H1 (cell line): ENCODE measurements around the gene WNT7A. TPM values are rescaled to one million over a fixed set of nuclear protein-coding genes. Genes with fewer than 3 reads are reported as not detected.

Experiments
- CTCF ChIA-PET: fragments of 300-600 bp; sonication (Branson Sonifier 250); formaldehyde crosslinking; loops from one replicate; lab custom pipeline; 2021; ENCODE audit not compliant: partially characterized antibody; lab: Charles Lee
- POLR2A ChIA-PET: fragments of 300-600 bp; sonication (Branson Sonifier 250); formaldehyde crosslinking; loops from one replicate; lab custom pipeline; 2021; ENCODE audit warnings: inconsistent platforms; ENCODE audit not compliant: partially characterized antibody; lab: Charles Lee
- DNase-seq, 2 experiments: peaks; one replicate each; pipeline versions ENCODE4 v3.0.0 to v3.0.0-alpha.2; 2010 to 2022; ENCODE audit warnings: low spot score in 2 of 2, low read depth in 1 of 2, mixed read lengths in 1 of 2
- FAIRE-seq: peaks from 2 replicates; lab custom pipeline; 2011; peaks lifted over from hg19 to GRCh38; lab: Jason Lieb, UNC
- H2AFZ ChIP-seq: 2 replicates; pipeline ENCODE4 v1.8.1; 2012; ENCODE audit warnings: low read length, inconsistent platforms
- H2AK5ac ChIP-seq: 2 replicates; pipeline ENCODE4 v1.6.1; 2013; ENCODE audit warnings: low read depth, low read length
- H2BK120ac ChIP-seq: replicated peaks from 2 replicates; pipeline ENCODE3; 2013; ENCODE audit warnings: low read depth, low read length, inconsistent platforms
- H2BK12ac ChIP-seq: 2 replicates; pipeline ENCODE4 v1.6.1; 2013; ENCODE audit warnings: low read depth, low read length
- H2BK15ac ChIP-seq: 2 replicates; pipeline ENCODE4 v1.6.1; 2013; ENCODE audit warnings: low read length
- H2BK20ac ChIP-seq: 2 replicates; pipeline ENCODE4 v1.6.1; 2013; ENCODE audit warnings: low read length
- H2BK5ac ChIP-seq: 2 replicates; pipeline ENCODE4 v1.6.1; 2013; ENCODE audit warnings: low read depth, low read length
- H3K14ac ChIP-seq: 2 replicates; pipeline ENCODE4 v1.6.1; 2013; ENCODE audit warnings: inconsistent platforms; ENCODE audit not compliant: insufficient read length
- H3K18ac ChIP-seq: 2 replicates; pipeline ENCODE4 v1.6.1; 2013; ENCODE audit warnings: low read length; ENCODE audit errors: extremely low read depth
- H3K23ac ChIP-seq: 2 replicates; pipeline ENCODE4 v1.6.1; 2013; ENCODE audit warnings: inconsistent platforms; ENCODE audit not compliant: insufficient read length
- H3K23me2 ChIP-seq: 2 replicates; pipeline ENCODE4 v1.6.1; 2013; ENCODE audit warnings: low read depth, low read length
- H3K27ac ChIP-seq: 2 replicates; pipeline ENCODE4 v1.6.1; 2011; ENCODE audit warnings: low read depth, low read length, inconsistent platforms
- H3K27me3 ChIP-seq, 4 experiments: replicated peaks in 1 of 4; 1 replicate in 1 of 4; 2 replicates in 3 of 4; pipeline versions ENCODE4 v1.6.1 to v1.8.1; 2011 to 2013; ENCODE audit warnings: low read length in 3 of 4, mild to moderate bottlenecking in 3 of 4, inconsistent platforms in 2 of 4, mixed read lengths in 2 of 4, moderate library complexity in 1 of 4; ENCODE audit not compliant: control insufficient read depth in 3 of 4, insufficient read depth in 3 of 4; ENCODE audit errors: extremely low read depth in 1 of 4
- H3K36me3 ChIP-seq, 4 experiments: 2 replicates each; pipeline versions ENCODE4 v1.6.1 to v1.8.1; 2011 to 2013; ENCODE audit warnings: mild to moderate bottlenecking in 4 of 4, low read length in 3 of 4, moderate library complexity in 2 of 4, control low read depth in 1 of 4, inconsistent platforms in 1 of 4; ENCODE audit not compliant: insufficient read depth in 4 of 4, control insufficient read depth in 2 of 4
- H3K4ac ChIP-seq: replicated peaks from 2 replicates; pipeline ENCODE3; 2013; ENCODE audit warnings: low read length, low read depth, mixed read lengths, inconsistent platforms; ENCODE audit not compliant: insufficient read length
- H3K4me1 ChIP-seq, 4 experiments: replicated peaks in 1 of 4; 1 replicate in 1 of 4; 2 replicates in 3 of 4; pipeline versions ENCODE4 v1.6.1 to v1.8.1; 2011 to 2013; ENCODE audit warnings: low read length in 3 of 4, inconsistent platforms in 2 of 4, mixed read lengths in 1 of 4; ENCODE audit not compliant: insufficient read depth in 4 of 4, control insufficient read depth in 3 of 4
- H3K4me2 ChIP-seq, 2 experiments: 2 replicates each; pipeline versions ENCODE4 v1.6.1 to v1.8.1; 2011 to 2013; ENCODE audit warnings: low read depth in 2 of 2, low read length in 2 of 2, control low read depth in 1 of 2, inconsistent platforms in 1 of 2, mild to moderate bottlenecking in 1 of 2; ENCODE audit not compliant: insufficient read depth in 1 of 2
- H3K4me3 ChIP-seq, 4 experiments: fragments of 200-600, 300-600 bp in 1 of 4; sonication (generic), shearing (Covaris generic), sonication (Bioruptor Twin) in 1 of 4; 2 replicates each; pipeline versions ENCODE4 v1.5.1 to v1.8.1; 2011 to 2016; ENCODE audit warnings: low read length in 4 of 4, low read depth in 3 of 4, control low read depth in 2 of 4, inconsistent platforms in 2 of 4, mild to moderate bottlenecking in 2 of 4, mixed read lengths in 1 of 4, moderate library complexity in 1 of 4; ENCODE audit not compliant: insufficient read depth in 2 of 4; ENCODE audit errors: extremely low read depth in 1 of 4
- H3K56ac ChIP-seq: replicated peaks from 2 replicates; pipeline ENCODE3; 2013; ENCODE audit warnings: low read depth, mild to moderate bottlenecking, mixed read lengths, low read length, inconsistent platforms; ENCODE audit not compliant: insufficient read length
- H3K79me1 ChIP-seq: 2 replicates; pipeline ENCODE4 v1.6.1; 2013; ENCODE audit warnings: low read depth, low read length, control low read depth
- H3K79me2 ChIP-seq, 2 experiments: 2 replicates each; pipeline versions ENCODE4 v1.6.1 to v1.8.1; 2012 to 2013; ENCODE audit warnings: low read length in 2 of 2, mild to moderate bottlenecking in 2 of 2, inconsistent platforms in 1 of 2; ENCODE audit not compliant: insufficient read depth in 2 of 2, control insufficient read depth in 1 of 2
- H3K9ac ChIP-seq, 4 experiments: replicated peaks in 1 of 4; 1 replicate in 1 of 4; 2 replicates in 3 of 4; pipeline versions ENCODE4 v1.6.1 to v1.8.1; 2011 to 2013; ENCODE audit warnings: low read depth in 3 of 4, low read length in 3 of 4, control low read depth in 2 of 4, mild to moderate bottlenecking in 2 of 4, moderate library complexity in 2 of 4, inconsistent platforms in 1 of 4; ENCODE audit errors: extremely low read depth in 1 of 4
- H3K9me3 ChIP-seq, 2 experiments: 2 replicates each; pipeline versions ENCODE4 v1.6.1 to v1.8.1; 2012 to 2013; ENCODE audit warnings: mild to moderate bottlenecking in 2 of 2, moderate library complexity in 2 of 2, control low read depth in 1 of 2, inconsistent platforms in 1 of 2, low read depth in 1 of 2, low read length in 1 of 2, mixed read lengths in 1 of 2; ENCODE audit not compliant: insufficient read depth in 2 of 2
- H4K20me1 ChIP-seq, 2 experiments: replicated peaks in 1 of 2; 2 replicates each; pipeline versions ENCODE3 to v1.8.1; 2011 to 2013; ENCODE audit warnings: inconsistent platforms in 2 of 2, low read length in 2 of 2, mild to moderate bottlenecking in 1 of 2; ENCODE audit not compliant: insufficient read depth in 2 of 2, control insufficient read depth in 1 of 2
- H4K5ac ChIP-seq: 2 replicates; pipeline ENCODE4 v1.6.1; 2013; ENCODE audit warnings: low read length, low read depth, mixed read lengths, inconsistent platforms; ENCODE audit not compliant: insufficient read length
- H4K8ac ChIP-seq: 2 replicates; pipeline ENCODE4 v1.8.0; 2013; ENCODE audit warnings: mild to moderate bottlenecking, moderate library complexity, low read length, inconsistent platforms; ENCODE audit not compliant: insufficient read depth; ENCODE audit errors: extremely low read depth
- H4K91ac ChIP-seq: replicated peaks from 2 replicates; pipeline ENCODE3; 2013; ENCODE audit warnings: low read length, mixed read lengths, inconsistent platforms; ENCODE audit not compliant: insufficient read length
- EGR1 ChIP-seq: IDR thresholded peaks from 2 replicates; pipeline ENCODE4 v1.6.1; 2011; ENCODE audit warnings: low read depth, low read length, borderline replicate concordance
- GABPA ChIP-seq: IDR thresholded peaks from 2 replicates; pipeline ENCODE4 v1.6.1; 2011; ENCODE audit warnings: mild to moderate bottlenecking, low read length, moderate library complexity, borderline replicate concordance; ENCODE audit not compliant: insufficient read depth
- SIN3A ChIP-seq, 2 experiments: IDR thresholded peaks in 1 of 2; conservative IDR thresholded peaks in 1 of 2; 2 replicates each; pipeline ENCODE4 v1.6.1; 2011 to 2012; ENCODE audit warnings: low read length in 2 of 2, improper control_type of control experiment in 1 of 2, low read depth in 1 of 2, mild to moderate bottlenecking in 1 of 2
- SUZ12 ChIP-seq: fragments of 200-600 bp; sonication (generic); IDR thresholded peaks from 2 replicates; pipeline ENCODE4 v1.6.1; 2012; ENCODE audit warnings: mild to moderate bottlenecking, inconsistent platforms, low read length, moderate library complexity, mixed read lengths
- TAF1 ChIP-seq: IDR thresholded peaks from 2 replicates; pipeline ENCODE4 v1.6.1; 2011; ENCODE audit warnings: mild to moderate bottlenecking, low read depth, low read length
- ZNF274 ChIP-seq: IDR thresholded peaks from 2 replicates; pipeline ENCODE4 v1.7.0; 2012; ENCODE audit warnings: low read length, borderline replicate concordance; ENCODE audit errors: extremely low read depth
- WGBS, 2 experiments: shearing (Covaris generic) in 1 of 2; methylation state at CpG; one replicate each; pipeline versions ENCODE4 v1.1.6 to v1.1.7; 2013 to 2015; ENCODE audit warnings: low lambda C conversion rate in 2 of 2, mixed read lengths in 2 of 2, inconsistent platforms in 1 of 2, low coverage in 1 of 2, missing lambda C conversion rate in 1 of 2; ENCODE audit not compliant: insufficient replicate concordance in 2 of 2, insufficient coverage in 1 of 2, insufficient read length in 1 of 2; ENCODE audit errors: extremely low coverage in 1 of 2, missing lambda C conversion rate in 1 of 2; 5-methylcytosine and 5-hydroxymethylcytosine counted together
- polyA plus RNA-seq, 7 experiments: library from polyadenylated mRNA; depleted of rRNA in 3 of 7; stranded (reverse) in 5 of 7; unstranded in 2 of 7; fragments of >200 nt in 5 of 7; fragments of 200-250 nt in 2 of 7; gene quantifications; 1 replicate in 5 of 7; 2 replicates in 1 of 7; 4 replicates in 1 of 7; pipeline versions ENCODE4 v1.2.1 to v1.2.3, GENCODE V29; 2011 to 2013; ENCODE audit warnings: missing spikeins in 2 of 7, mixed read lengths in 2 of 7
- total RNA-seq: library from RNA; stranded (reverse); fragmentation: NEBNext Ultra II Directional; extraction: Animal tissue kit (Norgen Biotek cat#: 25700); gene quantifications from 2 replicates; pipeline ENCODE4 v1.2.1, GENCODE V29; 2021
- TF ChIP-seq, protein P1 (sequence below): IDR thresholded peaks from 2 replicates; pipeline ENCODE4 v1.6.1; 2011; ENCODE audit warnings: low read length, improper control_type of control experiment
- TF ChIP-seq, protein P2 (sequence below): IDR thresholded peaks from 2 replicates; pipeline ENCODE4 v1.6.1; 2012; ENCODE audit warnings: inconsistent platforms

WNT7A gene
- total and polyA plus RNA-seq, 2 of the 8 experiments (the other 6 are each of a cell fraction or from before 2014, with no cell fraction given): 0.02 TPM; not detected in 1

DNA sequence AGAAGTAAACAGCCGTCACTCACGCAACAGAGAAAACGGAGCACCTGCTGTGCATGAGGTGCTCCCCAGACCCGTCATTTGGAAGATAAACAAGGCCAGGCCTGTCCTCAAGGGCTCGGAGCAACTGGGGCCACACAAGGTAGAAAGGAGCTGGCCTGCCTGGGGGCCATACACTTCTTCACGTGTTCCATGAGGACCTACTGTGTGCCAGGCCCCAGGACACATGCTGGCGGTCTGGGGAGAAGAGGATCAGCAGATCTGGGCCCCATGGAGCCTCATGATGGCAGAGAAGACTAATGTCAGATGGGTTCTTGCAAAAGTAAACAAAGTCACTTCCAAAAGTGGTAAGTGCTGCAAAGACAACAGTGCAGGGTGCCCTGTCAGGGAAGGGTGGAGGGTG lies 14.3 kb downstream of the WNT7A start:
- no peaks in the 10 kb centered on the region for H3K23me2 ChIP-seq
- H4K91ac ChIP-seq: no peak overlapping the region
- POLR2A ChIA-PET: no interaction called here
- H2BK20ac ChIP-seq: no peak overlapping the region
- no peak overlapping the region for H3K23ac ChIP-seq
- peaks cover 0 to 1% of the 10 kb centered on the region in 2 experiments; a peak in 1 of 4 replicates for H3K9me3 ChIP-seq
- H3K18ac ChIP-seq: no peak overlapping the region
- no peaks in the 10 kb centered on the region for H3K79me2 ChIP-seq
- CTCF ChIA-PET: interaction anchor here (0.7 to 2.5 kb wide), 9 partner anchors 8 to 208 kb away, joined by 3 to 10 read pairs (median 4); partner anchors contain the start of gene WNT7A
- no peak overlapping the region for H2BK12ac ChIP-seq
- peaks cover 0 to 6% (median 3%) of the 10 kb centered on the region in 4 experiments; a peak in 2 of 7 replicates for H3K27me3 ChIP-seq
- H4K20me1 ChIP-seq: no peaks in the 10 kb centered on the region
- H3K4me1 ChIP-seq: no peaks in the 10 kb centered on the region
- 77% methylated on average over 7 of the region's 7 CpGs; no CpG with 5 or more reads in 1 of the 2 experiments for WGBS, 2 experiments
- H3K56ac ChIP-seq: no peak overlapping the region
- H4K8ac ChIP-seq: no peak overlapping the region
- H2AFZ ChIP-seq: no peak overlapping the region
- no peak overlapping the region for H3K4ac ChIP-seq
- H3K27ac ChIP-seq: no peak overlapping the region
- no peak overlapping the region for H3K4me3 ChIP-seq
- no peak overlapping the region for H2AK5ac ChIP-seq
- H3K9ac ChIP-seq: no peak overlapping the region
- no peak overlapping the region for H3K4me2 ChIP-seq
- DNase-seq (no peak), FAIRE-seq (no peak)
- H2BK120ac ChIP-seq: no peak overlapping the region
- H4K5ac ChIP-seq: no peak overlapping the region
- H3K79me1 ChIP-seq: no peaks in the 10 kb centered on the region
- H2BK5ac ChIP-seq: 0 out of 2 replicates have a peak overlapping the region, but pooled peaks have one; percentile 60
- H2BK15ac ChIP-seq: no peak overlapping the region
- TF ChIP-seq GABPA (no peak), SUZ12 (0 out of 2 replicates have a peak, but pooled peaks have one; percentile 8), SIN3A (conservative IDR thresholded peaks at IDR 0.05 in 1 of 2, IDR thresholded peaks at IDR 0.05 in 1 of 2; ENCODE audit: low read depth in 1 of 2, low read length in 2 of 2) (no peak), ZNF274 (no peak), TAF1 (no peak), EGR1 (no peak)
- TF ChIP-seq, protein P1, sequence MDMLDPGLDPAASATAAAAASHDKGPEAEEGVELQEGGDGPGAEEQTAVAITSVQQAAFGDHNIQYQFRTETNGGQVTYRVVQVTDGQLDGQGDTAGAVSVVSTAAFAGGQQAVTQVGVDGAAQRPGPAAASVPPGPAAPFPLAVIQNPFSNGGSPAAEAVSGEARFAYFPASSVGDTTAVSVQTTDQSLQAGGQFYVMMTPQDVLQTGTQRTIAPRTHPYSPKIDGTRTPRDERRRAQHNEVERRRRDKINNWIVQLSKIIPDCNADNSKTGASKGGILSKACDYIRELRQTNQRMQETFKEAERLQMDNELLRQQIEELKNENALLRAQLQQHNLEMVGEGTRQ: no peak
- TF ChIP-seq, protein P2, sequence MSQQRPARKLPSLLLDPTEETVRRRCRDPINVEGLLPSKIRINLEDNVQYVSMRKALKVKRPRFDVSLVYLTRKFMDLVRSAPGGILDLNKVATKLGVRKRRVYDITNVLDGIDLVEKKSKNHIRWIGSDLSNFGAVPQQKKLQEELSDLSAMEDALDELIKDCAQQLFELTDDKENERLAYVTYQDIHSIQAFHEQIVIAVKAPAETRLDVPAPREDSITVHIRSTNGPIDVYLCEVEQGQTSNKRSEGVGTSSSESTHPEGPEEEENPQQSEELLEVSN: no peak
- no peaks in the 10 kb centered on the region for H3K36me3 ChIP-seq
- H3K14ac ChIP-seq: no peak overlapping the region
